Trophoblast cell (in vitro differentiated cells and primary cell): Measurements from ENCODE around the gene STAC3.

ENCODE experiments used
- DNase-seq, 2 donors: peaks; one replicate each; pipeline ENCODE4 v3.0.0-alpha.2; 2016
- H2AFZ ChIP-seq: 2 replicates; pipeline ENCODE4 v1.6.1; 2013; ENCODE audit warnings: low read length, moderate library complexity, mild to moderate bottlenecking; ENCODE audit not compliant: insufficient read depth, poor library complexity
- H2AK5ac ChIP-seq: 2 replicates; pipeline ENCODE4 v1.6.1; 2013; ENCODE audit warnings: mild to moderate bottlenecking, low read length
- H2BK120ac ChIP-seq: 2 replicates; pipeline ENCODE4 v1.6.1; 2013; ENCODE audit warnings: low read length, mild to moderate bottlenecking, moderate library complexity; ENCODE audit not compliant: insufficient read depth, poor library complexity
- H2BK12ac ChIP-seq: 2 replicates; pipeline ENCODE4 v1.6.1; 2013; ENCODE audit warnings: mild to moderate bottlenecking, low read length, moderate library complexity
- H2BK5ac ChIP-seq: 2 replicates; pipeline ENCODE4 v1.6.1; 2013; ENCODE audit warnings: low read length, low read depth, moderate library complexity, mild to moderate bottlenecking; ENCODE audit not compliant: poor library complexity
- H3K14ac ChIP-seq: 2 replicates; pipeline ENCODE4 v1.6.1; 2013; ENCODE audit warnings: mild to moderate bottlenecking, low read length
- H3K18ac ChIP-seq: 2 replicates; pipeline ENCODE4 v1.6.1; 2013; ENCODE audit warnings: mild to moderate bottlenecking, low read length
- H3K23ac ChIP-seq: 2 replicates; pipeline ENCODE4 v1.6.1; 2013; ENCODE audit warnings: low read length
- H3K27ac ChIP-seq: 2 replicates; pipeline ENCODE4 v1.5.1; 2013; ENCODE audit warnings: low read depth, mild to moderate bottlenecking, inconsistent platforms, low read length, moderate library complexity
- H3K27me3 ChIP-seq: 2 replicates; pipeline ENCODE4 v1.6.1; 2013; ENCODE audit warnings: inconsistent platforms, mild to moderate bottlenecking, low read length, moderate library complexity; ENCODE audit not compliant: insufficient read depth
- H3K36me3 ChIP-seq, 2 experiments: 1 replicate in 1 of 2; 2 replicates in 1 of 2; pipeline ENCODE4 v1.6.1; 2013; ENCODE audit warnings: low read length in 2 of 2, mild to moderate bottlenecking in 2 of 2, moderate library complexity in 1 of 2; ENCODE audit not compliant: insufficient read depth in 2 of 2, control insufficient read depth in 1 of 2
- H3K4ac ChIP-seq: 2 replicates; pipeline ENCODE4 v1.6.1; 2013; ENCODE audit warnings: low read depth, mild to moderate bottlenecking, low read length, moderate library complexity
- H3K4me1 ChIP-seq, 2 experiments: 1 replicate in 1 of 2; 2 replicates in 1 of 2; pipeline ENCODE4 v1.6.1; 2013; ENCODE audit warnings: low read length in 2 of 2, mild to moderate bottlenecking in 2 of 2, moderate library complexity in 1 of 2; ENCODE audit not compliant: insufficient read depth in 2 of 2, control insufficient read depth in 1 of 2
- H3K4me2 ChIP-seq: 2 replicates; pipeline ENCODE4 v1.6.1; 2013; ENCODE audit warnings: inconsistent platforms, mild to moderate bottlenecking, low read length, moderate library complexity
- H3K4me3 ChIP-seq: 2 replicates; pipeline ENCODE4 v1.5.1; 2013; ENCODE audit warnings: mild to moderate bottlenecking, low read depth, low read length, inconsistent platforms
- H3K79me1 ChIP-seq: one replicate; pipeline ENCODE4 v1.6.1; 2013; ENCODE audit warnings: low read length
- H3K79me2 ChIP-seq: 2 replicates; pipeline ENCODE4 v1.6.1; 2013; ENCODE audit warnings: low read length, mild to moderate bottlenecking; ENCODE audit not compliant: control insufficient read depth, insufficient read depth, poor library complexity
- H3K9ac ChIP-seq: 2 replicates; pipeline ENCODE4 v1.6.1; 2013; ENCODE audit warnings: mild to moderate bottlenecking, low read length
- H3K9me3 ChIP-seq: 2 replicates; pipeline ENCODE4 v1.6.1; 2013; ENCODE audit warnings: low read depth, mild to moderate bottlenecking, control low read depth, inconsistent platforms, low read length; ENCODE audit not compliant: insufficient read depth
- H4K12ac ChIP-seq: 2 replicates; pipeline ENCODE4 v1.6.1; 2013; ENCODE audit warnings: low read depth, mild to moderate bottlenecking, low read length, moderate library complexity
- H4K8ac ChIP-seq: 2 replicates; pipeline ENCODE4 v1.6.1; 2013; ENCODE audit warnings: low read depth, mild to moderate bottlenecking, low read length, moderate library complexity
- H4K91ac ChIP-seq: one replicate; pipeline ENCODE4 v1.6.1; 2013; ENCODE audit warnings: low read depth, mild to moderate bottlenecking, low read length, moderate library complexity
- WGBS: extraction: QIAGEN DNeasy Blood & Tissue Kit; methylation state at CpG from one replicate; pipeline ENCODE4 v1.1.7; 2013; ENCODE audit warnings: missing lambda C conversion rate; ENCODE audit not compliant: insufficient read length, insufficient coverage; ENCODE audit errors: extremely low coverage; 5-methylcytosine and 5-hydroxymethylcytosine counted together

The STAC3 gene

DNA sequence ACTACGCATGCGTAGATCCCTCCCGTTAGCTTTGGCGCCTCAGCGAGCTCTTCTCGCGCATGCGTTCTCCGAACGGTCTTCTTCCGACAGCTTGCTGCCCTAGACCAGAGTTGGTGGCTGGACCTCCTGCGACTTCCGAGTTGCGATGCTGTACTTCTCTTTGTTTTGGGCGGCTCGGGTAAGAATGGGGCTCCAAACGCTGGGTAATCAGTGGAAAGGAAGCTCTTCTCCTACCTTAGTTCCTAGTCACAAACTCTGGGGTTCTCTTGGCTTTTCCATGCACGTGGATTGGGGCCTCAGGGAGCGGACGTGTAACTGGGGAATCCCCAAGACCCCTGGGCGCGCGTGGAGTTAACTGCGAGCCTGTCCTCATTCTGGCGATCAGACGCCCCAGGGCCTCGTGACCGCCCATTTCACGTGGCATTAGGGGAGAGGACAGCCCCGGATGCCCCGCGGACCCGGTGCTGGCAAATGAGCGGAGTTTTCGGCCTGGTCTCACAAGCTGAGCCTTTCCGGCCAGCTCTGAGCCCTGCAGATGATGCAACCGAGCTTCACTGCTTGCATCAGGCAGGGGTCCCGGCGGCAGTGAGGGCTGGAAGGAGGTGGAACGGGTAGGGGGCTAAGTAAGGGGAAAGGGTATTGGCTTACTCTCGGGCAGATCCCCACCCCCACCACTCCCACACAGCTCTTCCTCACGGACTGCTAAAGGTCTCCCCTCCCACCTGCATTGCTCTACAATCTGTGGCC, 21.2 kb downstream of the STAC3 start, which contains the start of gene SHMT2:
Gene SHMT2, plus strand, starts transcription at position 78 of the 747 bp plus-strand sequence. Its CDS starts 68 bp downstream, at position 146.
- H2BK5ac ChIP-seq: peak within 1 kb of the TSS; percentile 73
- H2BK12ac ChIP-seq: no peak within 1 kb of the TSS
- peak within 1 kb of the TSS; percentile 57 for H3K4ac ChIP-seq
- H3K27me3 ChIP-seq: peaks cover 25% of the 10 kb centered on the region
- H3K23ac ChIP-seq: no peak within 1 kb of the TSS
- peak within 1 kb of the TSS; percentile 84 for H3K14ac ChIP-seq
- H3K4me1 ChIP-seq: peaks cover 14 to 15% of the 10 kb centered on the region in 2 experiments
- peak within 1 kb of the TSS; percentile 85 for H3K9ac ChIP-seq
- peaks cover 12% of the 10 kb centered on the region for H3K79me2 ChIP-seq
- no CpG with 5 or more reads among the region's 42 CpGs for WGBS
- peaks cover 36 to 38% of the 10 kb centered on the region in 2 experiments for H3K36me3 ChIP-seq
- peak within 1 kb of the TSS; percentile 75 for H4K12ac ChIP-seq
- H2BK120ac ChIP-seq: peak within 1 kb of the TSS; percentile 67
- peak within 1 kb of the TSS; percentile 67 for H4K91ac ChIP-seq
- H3K79me1 ChIP-seq: peaks cover 11% of the 10 kb centered on the region
- H3K18ac ChIP-seq: peak within 1 kb of the TSS; percentile 78
- H3K27ac ChIP-seq: peak within 1 kb of the TSS; percentile 58
- H4K8ac ChIP-seq: peak within 1 kb of the TSS; percentile 91
- peaks cover 9% of the 10 kb centered on the region for H3K9me3 ChIP-seq
- H2AFZ ChIP-seq: peak within 1 kb of the TSS; percentile 72
- H3K4me2 ChIP-seq: peak within 1 kb of the TSS; percentile 87
- H3K4me3 ChIP-seq: peak within 1 kb of the TSS; percentile 78
- H2AK5ac ChIP-seq: peak within 1 kb of the TSS; percentile 49
- peak; percentile 97 to 100 for DNase-seq

DNA sequence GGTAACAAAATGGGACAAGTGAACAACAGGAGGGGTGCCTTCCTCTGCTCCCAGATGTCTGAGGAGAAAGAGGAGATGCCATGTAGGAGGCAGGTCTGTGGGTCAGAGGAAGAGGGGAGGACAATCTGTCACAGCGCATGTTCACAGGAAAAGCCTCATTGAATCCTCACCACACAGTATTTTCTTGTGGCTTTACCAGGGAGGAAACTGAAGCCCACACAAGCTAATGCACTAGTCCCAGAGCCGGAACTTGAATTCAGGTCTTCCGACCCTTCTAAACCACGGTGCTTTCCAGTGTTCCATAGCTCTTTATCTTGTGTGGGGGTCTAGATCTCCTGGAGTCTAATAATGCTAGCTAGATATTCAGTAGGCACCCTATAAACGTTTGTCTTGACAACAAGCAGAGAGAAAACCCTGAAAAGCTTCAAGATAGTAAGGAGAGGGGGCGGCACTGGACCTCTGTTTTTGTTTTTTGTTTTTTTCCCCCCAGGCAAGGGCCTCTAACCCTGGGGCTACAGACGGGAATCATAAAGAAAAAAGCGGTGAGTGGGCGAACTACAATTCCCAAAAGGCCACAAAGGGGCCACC, 21.8 kb downstream of the STAC3 start:
- Histone ChIP-seq H3K9me3 (peaks cover 13% of the 10 kb centered on the region), H3K18ac (no peak overlapping the region), H3K9ac (no peak overlapping the region), H3K27ac (no peak overlapping the region), H3K36me3 (peaks cover 31 to 32% of the 10 kb centered on the region in 2 experiments), H2BK120ac (no peak overlapping the region), H3K27me3 (peaks cover 32% of the 10 kb centered on the region), H3K4me3 (no peak overlapping the region), H3K4me2 (peak overlapping the region; percentile 87), H3K79me2 (peaks cover 12% of the 10 kb centered on the region), H2AFZ (peak overlapping the region; percentile 32), H3K4me1 (peaks cover 14 to 15% of the 10 kb centered on the region in 2 experiments), H2BK5ac (no peak overlapping the region), H3K23ac (no peak overlapping the region), H4K8ac (peak overlapping the region; percentile 36), H3K14ac (no peak overlapping the region), H4K12ac (no peak overlapping the region), H3K4ac (no peak overlapping the region), H4K91ac (no peak overlapping the region), H2AK5ac (no peak overlapping the region), H3K79me1 (peaks cover 11% of the 10 kb centered on the region), H2BK12ac (no peak overlapping the region)
- no peak for DNase-seq
- WGBS: no CpG with 5 or more reads among the region's 9 CpGs

DNA sequence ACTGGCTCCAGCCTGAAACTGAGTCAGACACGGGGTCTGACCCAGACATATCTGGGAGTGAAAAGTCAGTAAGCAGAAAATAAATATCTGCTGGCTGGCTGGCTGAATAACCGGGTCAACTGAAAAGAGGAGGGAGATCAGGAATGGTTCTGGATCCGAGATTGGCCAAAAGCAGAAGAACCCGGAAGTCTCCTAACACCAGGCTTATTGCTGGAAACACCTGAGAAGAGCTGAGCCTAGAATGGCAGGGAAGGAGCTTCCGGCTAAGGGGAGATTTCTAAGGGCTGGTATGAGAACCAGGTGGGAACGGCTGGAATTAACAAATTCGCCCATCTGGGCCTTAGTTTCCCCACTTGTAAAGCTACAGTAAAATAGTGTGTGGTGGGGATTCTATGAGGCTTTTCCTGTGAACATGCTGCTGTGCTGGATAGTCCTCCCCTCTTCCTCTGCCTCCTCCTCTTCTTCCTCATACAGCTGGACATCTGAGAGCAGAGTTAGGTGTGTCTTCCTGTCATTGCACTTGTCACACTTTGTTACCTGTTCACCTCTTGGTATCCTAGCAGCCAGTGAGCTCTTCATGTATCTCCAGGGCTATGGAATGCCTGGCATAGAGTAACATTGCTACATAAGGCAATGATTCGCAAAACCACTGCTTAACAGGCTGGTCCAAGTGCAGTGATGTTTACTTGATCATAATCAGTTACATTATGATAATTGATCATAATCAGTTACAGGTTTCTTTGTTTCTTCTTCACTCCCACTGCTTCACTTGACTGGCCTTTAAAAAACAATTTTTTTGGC, 23.5 kb downstream of the STAC3 start:
- peaks cover 46% of the 10 kb centered on the region for H3K27me3 ChIP-seq
- no CpG with 5 or more reads among the region's 8 CpGs for WGBS
- H3K79me1 ChIP-seq: peaks cover 11% of the 10 kb centered on the region
- H2BK120ac ChIP-seq: no peak overlapping the region
- no peak overlapping the region for H3K9ac ChIP-seq
- H2AFZ ChIP-seq: no peak overlapping the region
- no peak overlapping the region for H3K18ac ChIP-seq
- peak in 1 of 2 donors; percentile 53 for DNase-seq
- H3K36me3 ChIP-seq: peaks cover 15 to 16% of the 10 kb centered on the region in 2 experiments
- no peak overlapping the region for H3K27ac ChIP-seq
- no peak overlapping the region for H3K4ac ChIP-seq
- no peak overlapping the region for H3K4me3 ChIP-seq
- H4K8ac ChIP-seq: no peak overlapping the region
- peak overlapping the region; percentile 18 for H3K4me2 ChIP-seq
- H2AK5ac ChIP-seq: no peak overlapping the region
- H3K23ac ChIP-seq: no peak overlapping the region
- H3K79me2 ChIP-seq: peaks cover 12% of the 10 kb centered on the region
- H2BK5ac ChIP-seq: no peak overlapping the region
- H3K14ac ChIP-seq: no peak overlapping the region
- H3K4me1 ChIP-seq: peaks cover 15 to 16% of the 10 kb centered on the region in 2 experiments
- no peak overlapping the region for H4K12ac ChIP-seq
- no peak overlapping the region for H4K91ac ChIP-seq
- no peak overlapping the region for H2BK12ac ChIP-seq
- H3K9me3 ChIP-seq: peaks cover 15% of the 10 kb centered on the region

DNA sequence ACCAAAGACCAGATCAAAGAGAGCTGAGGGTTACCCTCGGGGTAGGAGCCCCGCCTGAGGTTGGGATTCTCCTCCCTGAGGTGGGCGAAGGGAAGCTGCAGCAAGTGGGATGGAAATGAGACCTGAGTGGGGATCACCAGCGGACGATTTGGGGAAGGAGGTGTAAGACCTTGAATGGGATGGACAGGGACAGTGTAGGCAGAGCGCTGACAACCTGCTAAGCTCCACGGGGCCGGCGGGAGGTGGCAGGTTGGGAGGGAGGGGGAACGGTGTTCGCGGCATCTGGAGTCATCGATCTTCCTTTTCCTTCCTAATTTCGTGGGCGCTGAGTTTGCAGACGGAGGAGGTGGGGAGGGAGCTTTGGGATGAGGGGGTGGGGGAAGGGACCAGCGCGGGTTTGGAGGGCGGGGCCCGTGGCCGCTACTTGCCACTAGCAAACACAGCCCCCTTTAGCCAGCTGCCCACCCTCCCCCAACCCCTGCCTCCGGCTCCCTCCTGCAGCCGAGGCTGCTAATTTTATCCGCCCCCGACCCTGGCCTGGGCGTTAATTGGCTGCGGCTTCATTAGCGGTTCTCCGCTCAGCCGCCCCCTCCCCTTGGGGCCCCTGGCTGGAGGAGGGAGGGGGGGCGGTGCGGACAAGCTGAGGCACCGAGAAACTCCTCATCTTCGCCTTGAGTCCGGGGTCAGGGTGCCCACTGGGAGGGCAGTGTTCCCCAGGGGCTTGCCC, 24.2 kb downstream of the STAC3 start:
- Histone ChIP-seq H3K27ac (no peak overlapping the region), H3K14ac (no peak overlapping the region), H3K9me3 (peaks cover 15% of the 10 kb centered on the region), H4K8ac (no peak overlapping the region), H4K91ac (no peak overlapping the region), H3K4me3 (no peak overlapping the region), H2AK5ac (no peak overlapping the region), H3K4ac (no peak overlapping the region), H3K27me3 (peaks cover 53% of the 10 kb centered on the region), H3K9ac (no peak overlapping the region), H2AFZ (no peak overlapping the region), H3K4me2 (peak overlapping the region; percentile 18), H3K79me1 (peaks cover 11% of the 10 kb centered on the region), H3K36me3 (peaks cover 7 to 9% of the 10 kb centered on the region in 2 experiments), H3K23ac (no peak overlapping the region), H2BK120ac (no peak overlapping the region), H2BK12ac (no peak overlapping the region), H4K12ac (no peak overlapping the region), H3K18ac (no peak overlapping the region), H3K4me1 (peaks cover 15 to 16% of the 10 kb centered on the region in 2 experiments), H3K79me2 (peaks cover 12% of the 10 kb centered on the region), H2BK5ac (no peak overlapping the region)
- DNase-seq: no peak
- WGBS: no CpG with 5 or more reads among the region's 35 CpGs
